Osteocyte (in vitro differentiated cells): ENCODE measurements around the gene SLC5A6. TPM values are rescaled to one million over a fixed set of nuclear protein-coding genes. Genes with fewer than 3 reads are reported as not detected.

Source experiments
- DNase-seq: peaks from one replicate; pipeline ENCODE4 v3.0.0; 2021; ENCODE audit warnings: mixed read lengths; ENCODE audit not compliant: unreplicated experiment; ENCODE audit errors: extremely low spot score
- H3K27ac Mint-ChIP-seq: one replicate; pipeline ENCODE4 v1.8.0; 2021; ENCODE audit warnings: mild to moderate bottlenecking, mixed read lengths; ENCODE audit not compliant: unreplicated experiment
- H3K27me3 Mint-ChIP-seq: one replicate; pipeline ENCODE4 v1.8.0; 2021; ENCODE audit warnings: mixed read lengths; ENCODE audit not compliant: unreplicated experiment
- H3K36me3 Mint-ChIP-seq: one replicate; pipeline ENCODE4 v1.8.0; 2021; ENCODE audit warnings: mixed read lengths; ENCODE audit not compliant: unreplicated experiment
- H3K4me1 Mint-ChIP-seq: one replicate; pipeline ENCODE4 v1.8.0; 2021; ENCODE audit warnings: mixed read lengths; ENCODE audit not compliant: unreplicated experiment
- H3K4me3 Mint-ChIP-seq: one replicate; pipeline ENCODE4 v1.8.0; 2021; ENCODE audit warnings: mild to moderate bottlenecking, moderate library complexity, mixed read lengths; ENCODE audit not compliant: unreplicated experiment
- H3K9me3 Mint-ChIP-seq: one replicate; pipeline ENCODE4 v1.8.0; 2021; ENCODE audit warnings: mixed read lengths; ENCODE audit not compliant: unreplicated experiment
- CTCF ChIP-seq: fragments of 200-600 bp; sonication (generic); IDR thresholded peaks from 2 replicates; pipeline ENCODE4 v1.5.0; 2021; ENCODE audit warnings: antibody characterized with exemption, mild to moderate bottlenecking, moderate library complexity
- long read RNA-seq: library from polyadenylated mRNA; unstranded; transcript quantifications from one replicate; pipeline ENCODE4 v2.0.0, GENCODE V29; 2021
- total RNA-seq: library from RNA; stranded (reverse); gene quantifications from 2 replicates; pipeline ENCODE4 v1.2.1, GENCODE V29; 2021

The SLC5A6 gene
- 33.2 and 33.3 TPM in 2 replicates for total RNA-seq
- long read RNA-seq, transcript SLC5A6-201 (17 exons, 3,231 nt), result major isoform, 23 of 112 reads
- long read RNA-seq, partial matches to known transcripts, result 14 of 112 reads
- long read RNA-seq, other reads (novel, unspliced or antisense), result 75 of 112 reads

- Mint-ChIP-seq H3K27ac (peak within 1 kb of the TSS; percentile 99), H3K4me3 (peak within 1 kb of the TSS; percentile 95), H3K9me3 (no peaks in the 10 kb centered on the region), H3K27me3 (no peaks in the 10 kb centered on the region), H3K36me3 (peaks cover 4% of the 10 kb centered on the region), H3K4me1 (peaks cover 26% of the 10 kb centered on the region)
- TF ChIP-seq CTCF, result no peak
- DNase-seq, result peak; percentile 97
Measured at GRCh38 chr2:27211943-27212625, at the start of gene SLC5A6, which contains the start of gene ATRAID. Gene SLC5A6 (minus strand): TSS chr2:27212268. CDS start chr2:27207650, 4,618 bp downstream. Gene ATRAID (plus strand): TSS chr2:27212041. CDS start chr2:27212369, 328 bp downstream.

- no peaks in the 10 kb centered on the region for H3K9me3 Mint-ChIP-seq
- H3K4me1 Mint-ChIP-seq, result peaks cover 25% of the 10 kb centered on the region
- H3K27me3 Mint-ChIP-seq, result peaks cover 60% of the 10 kb centered on the region
- H3K36me3 Mint-ChIP-seq, result no peaks in the 10 kb centered on the region
- H3K27ac Mint-ChIP-seq, result no peak overlapping the region
- peak overlapping the region; percentile 18 for H3K4me3 Mint-ChIP-seq
- TF ChIP-seq CTCF, result no peak
- DNase-seq, result no peak
Measured at GRCh38 chr2:27261241-27261925, 49.3 kb upstream of the SLC5A6 start.

GRCh38 chr2:27258051-27258450 lies 46.0 kb upstream of the SLC5A6 start:
- no peak overlapping the region for H3K4me3 Mint-ChIP-seq
- H3K4me1 Mint-ChIP-seq, result peaks cover 20% of the 10 kb centered on the region
- H3K27ac Mint-ChIP-seq, result no peak overlapping the region
- no peaks in the 10 kb centered on the region for H3K9me3 Mint-ChIP-seq
- no peak for DNase-seq
- no peaks in the 10 kb centered on the region for H3K36me3 Mint-ChIP-seq
- peaks cover 43% of the 10 kb centered on the region for H3K27me3 Mint-ChIP-seq
- TF ChIP-seq CTCF, result no peak

GRCh38 chr2:27256855-27257454 lies 44.9 kb upstream of the SLC5A6 start:
- peaks cover 19% of the 10 kb centered on the region for H3K4me1 Mint-ChIP-seq
- no peaks in the 10 kb centered on the region for H3K36me3 Mint-ChIP-seq
- DNase-seq, result no peak
- TF ChIP-seq CTCF, result no peak
- H3K4me3 Mint-ChIP-seq, result no peak overlapping the region
- H3K9me3 Mint-ChIP-seq, result no peaks in the 10 kb centered on the region
- H3K27ac Mint-ChIP-seq, result no peak overlapping the region
- peaks cover 44% of the 10 kb centered on the region for H3K27me3 Mint-ChIP-seq

GRCh38 chr2:27255660-27256059 lies 43.6 kb upstream of the SLC5A6 start:
- Mint-ChIP-seq H3K4me1 (peaks cover 11% of the 10 kb centered on the region), H3K9me3 (no peaks in the 10 kb centered on the region), H3K27ac (no peak overlapping the region), H3K4me3 (no peak overlapping the region), H3K36me3 (no peaks in the 10 kb centered on the region), H3K27me3 (peaks cover 42% of the 10 kb centered on the region)
- TF ChIP-seq CTCF, result no peak
- DNase-seq, result no peak
